Measurements from ENCODE around the gene PALM2AKAP2.
"Not testable (repeated sequence)": the region's sequence is repeated elsewhere in the genome, so short reads cannot be mapped to it uniquely, and the experiment has no call there.

The PALM2AKAP2 gene

GRCh38 chr9:109817846-109818472, 38.0 kb downstream of the PALM2AKAP2 start:
- ATAC-seq (ENCODE audit: insufficient read depth, low read depth) = peak; percentile 77
- DNase-seq = peak; percentile 45
- H3K4me2 ChIP-seq (ENCODE audit: insufficient read depth, low read length) = no peak overlapping the region

GRCh38 chr9:109821711-109822110, 41.7 kb downstream of the PALM2AKAP2 start:
- TF ChIP-seq CTCF (IDR thresholded peaks at IDR 0.05; ENCODE audit: borderline replicate concordance, extremely low read depth, low read length, poor library complexity, severe bottlenecking) = no peak
- TF ChIP-seq EZH2 (IDR thresholded peaks at IDR 0.05; ENCODE audit: borderline replicate concordance, low read depth, low read length, severe bottlenecking) = no peak
- H3K4me2 ChIP-seq (ENCODE audit: insufficient read depth, low read length) = no peak overlapping the region
- no peak overlapping the region for H2AFZ ChIP-seq (ENCODE audit: low read depth, low read length)
- ATAC-seq (ENCODE audit: insufficient read depth, low read depth) = no peak
- H3K79me2 ChIP-seq (ENCODE audit: insufficient read depth, low read length) = no peaks in the 10 kb centered on the region
- H3K9me3 ChIP-seq (ENCODE audit: insufficient read depth, low read length, severe bottlenecking) = no peaks in the 10 kb centered on the region
- H3K27me3 ChIP-seq (ENCODE audit: insufficient read depth, low read length, poor library complexity) = no peaks in the 10 kb centered on the region
- H3K4me1 ChIP-seq (ENCODE audit: insufficient read depth, low read length) = no peaks in the 10 kb centered on the region
- H3K9ac ChIP-seq (ENCODE audit: low read depth, low read length) = no peak overlapping the region
- H3K27ac ChIP-seq (ENCODE audit: low read length) = no peak overlapping the region
- no peaks in the 10 kb centered on the region for H4K20me1 ChIP-seq (ENCODE audit: insufficient read depth, low read length)
- DNase-seq = no peak
- no peak overlapping the region for H3K4me3 ChIP-seq (ENCODE audit: low read depth in 1 of 2, low read length in 2 of 2)
- no peaks in the 10 kb centered on the region for H3K36me3 ChIP-seq (ENCODE audit: insufficient read depth, low read length)

More at GRCh38 chr9:109817846-109818472, 38.0 kb downstream of the PALM2AKAP2 start:
- H3K27me3 ChIP-seq (ENCODE audit: insufficient read depth, low read length, poor library complexity) = no peaks in the 10 kb centered on the region
- no peaks in the 10 kb centered on the region for H3K9me3 ChIP-seq (ENCODE audit: insufficient read depth, low read length, severe bottlenecking)
- no peaks in the 10 kb centered on the region for H3K79me2 ChIP-seq (ENCODE audit: insufficient read depth, low read length)
- no peaks in the 10 kb centered on the region for H4K20me1 ChIP-seq (ENCODE audit: insufficient read depth, low read length)
- H3K4me3 ChIP-seq (ENCODE audit: low read depth in 1 of 2, low read length in 2 of 2) = no peak overlapping the region
- H3K9ac ChIP-seq (ENCODE audit: low read depth, low read length) = no peak overlapping the region
- TF ChIP-seq CTCF (IDR thresholded peaks at IDR 0.05; ENCODE audit: borderline replicate concordance, extremely low read depth, low read length, poor library complexity, severe bottlenecking) (peak; percentile 74), EZH2 (IDR thresholded peaks at IDR 0.05; ENCODE audit: borderline replicate concordance, low read depth, low read length, severe bottlenecking) (no peak)
- no peak overlapping the region for H2AFZ ChIP-seq (ENCODE audit: low read depth, low read length)
- H3K27ac ChIP-seq (ENCODE audit: low read length) = no peak overlapping the region
- no peaks in the 10 kb centered on the region for H3K36me3 ChIP-seq (ENCODE audit: insufficient read depth, low read length)
- no peaks in the 10 kb centered on the region for H3K4me1 ChIP-seq (ENCODE audit: insufficient read depth, low read length)

GRCh38 chr9:109825383-109825782, 45.4 kb downstream of the PALM2AKAP2 start:
- not testable (repeated sequence) for H3K4me3 ChIP-seq (ENCODE audit: low read depth in 1 of 2, low read length in 2 of 2); H3K9me3 ChIP-seq (ENCODE audit: insufficient read depth, low read length, severe bottlenecking); H2AFZ ChIP-seq (ENCODE audit: low read depth, low read length); H3K27me3 ChIP-seq (ENCODE audit: insufficient read depth, low read length, poor library complexity); H3K27ac ChIP-seq (ENCODE audit: low read length); ATAC-seq (ENCODE audit: insufficient read depth, low read depth); H3K36me3 ChIP-seq (ENCODE audit: insufficient read depth, low read length); H3K4me1 ChIP-seq (ENCODE audit: insufficient read depth, low read length); H3K4me2 ChIP-seq (ENCODE audit: insufficient read depth, low read length); H3K9ac ChIP-seq (ENCODE audit: low read depth, low read length); DNase-seq; H3K79me2 ChIP-seq (ENCODE audit: insufficient read depth, low read length); H4K20me1 ChIP-seq (ENCODE audit: insufficient read depth, low read length)

GRCh38 chr9:109826559-109826958, 46.6 kb downstream of the PALM2AKAP2 start:
- Histone ChIP-seq H3K27me3 (ENCODE audit: insufficient read depth, low read length, poor library complexity) (no peaks in the 10 kb centered on the region), H3K9me3 (ENCODE audit: insufficient read depth, low read length, severe bottlenecking) (no peaks in the 10 kb centered on the region), H2AFZ (ENCODE audit: low read depth, low read length) (no peak overlapping the region), H3K9ac (ENCODE audit: low read depth, low read length) (no peak overlapping the region), H3K79me2 (ENCODE audit: insufficient read depth, low read length) (no peaks in the 10 kb centered on the region), H3K4me2 (ENCODE audit: insufficient read depth, low read length) (no peak overlapping the region), H3K4me3 (ENCODE audit: low read depth in 1 of 2, low read length in 2 of 2) (no peak overlapping the region), H3K36me3 (ENCODE audit: insufficient read depth, low read length) (no peaks in the 10 kb centered on the region), H3K4me1 (ENCODE audit: insufficient read depth, low read length) (no peaks in the 10 kb centered on the region), H4K20me1 (ENCODE audit: insufficient read depth, low read length) (no peaks in the 10 kb centered on the region), H3K27ac (ENCODE audit: low read length) (no peak overlapping the region)
- TF ChIP-seq CTCF (IDR thresholded peaks at IDR 0.05; ENCODE audit: borderline replicate concordance, extremely low read depth, low read length, poor library complexity, severe bottlenecking) (no peak), EZH2 (IDR thresholded peaks at IDR 0.05; ENCODE audit: borderline replicate concordance, low read depth, low read length, severe bottlenecking) (no peak)
- ATAC-seq (ENCODE audit: insufficient read depth, low read depth) (no peak), DNase-seq (no peak)
